GM21786 (cell line): ENCODE data around the gene COPRS.

ENCODE experiments used
- ATAC-seq: cut with Tn5 transposase; IDR thresholded peaks from one replicate; pipeline ENCODE4 v1.9.1; 2021; ENCODE audit not compliant: unreplicated experiment

COPRS gene

DNA sequence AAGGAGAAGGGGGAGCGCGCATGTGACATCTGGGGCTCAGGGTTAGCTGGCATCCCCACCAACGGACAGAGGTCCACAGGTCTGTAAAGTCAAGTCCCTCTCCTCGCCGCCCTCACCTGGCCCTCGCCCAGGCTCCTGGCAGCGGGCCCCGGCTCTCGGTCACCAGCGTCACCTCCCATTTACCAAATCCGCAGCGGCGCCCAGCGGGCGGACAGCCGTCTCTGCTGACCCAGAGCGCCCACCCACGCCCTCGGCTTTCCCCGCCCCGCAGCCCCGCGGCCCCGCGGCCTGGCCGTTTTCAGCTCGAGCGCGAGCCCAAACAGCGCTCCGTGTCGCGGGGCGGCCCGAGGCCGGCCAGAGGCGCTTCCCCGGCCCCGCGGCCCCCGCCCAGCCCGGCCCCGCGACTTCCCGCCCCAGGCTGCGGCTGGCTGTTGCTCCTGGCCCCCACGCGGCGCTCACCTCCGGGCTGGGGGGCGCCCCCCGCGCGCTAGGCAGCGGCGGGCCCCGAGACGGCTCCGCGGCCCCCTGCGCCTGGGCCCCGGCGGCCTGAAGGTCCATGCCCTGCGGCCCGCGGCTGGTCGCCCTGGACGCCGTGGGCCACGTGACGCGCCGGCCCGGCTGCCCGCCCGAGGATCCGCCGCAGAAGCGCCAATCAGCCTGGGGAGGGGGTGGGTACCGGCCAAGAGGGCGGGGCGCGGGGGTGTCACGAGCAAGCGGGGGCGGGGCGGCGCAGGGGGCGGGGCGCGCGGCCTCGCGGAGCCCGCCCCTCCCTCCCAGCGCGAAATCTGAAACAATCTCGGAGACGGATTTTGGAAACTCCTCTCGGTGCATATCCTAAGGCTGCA lies at the start of gene COPRS:
COPRS (minus strand) TSS at position 603 of the 845 bp plus-strand sequence; CDS start at position 558, 45 bp downstream.
- ATAC-seq: no peak

- no peak for ATAC-seq
Observed at GRCh38 chr17:31908386-31908785, 49.3 kb upstream of the COPRS start.

DNA sequence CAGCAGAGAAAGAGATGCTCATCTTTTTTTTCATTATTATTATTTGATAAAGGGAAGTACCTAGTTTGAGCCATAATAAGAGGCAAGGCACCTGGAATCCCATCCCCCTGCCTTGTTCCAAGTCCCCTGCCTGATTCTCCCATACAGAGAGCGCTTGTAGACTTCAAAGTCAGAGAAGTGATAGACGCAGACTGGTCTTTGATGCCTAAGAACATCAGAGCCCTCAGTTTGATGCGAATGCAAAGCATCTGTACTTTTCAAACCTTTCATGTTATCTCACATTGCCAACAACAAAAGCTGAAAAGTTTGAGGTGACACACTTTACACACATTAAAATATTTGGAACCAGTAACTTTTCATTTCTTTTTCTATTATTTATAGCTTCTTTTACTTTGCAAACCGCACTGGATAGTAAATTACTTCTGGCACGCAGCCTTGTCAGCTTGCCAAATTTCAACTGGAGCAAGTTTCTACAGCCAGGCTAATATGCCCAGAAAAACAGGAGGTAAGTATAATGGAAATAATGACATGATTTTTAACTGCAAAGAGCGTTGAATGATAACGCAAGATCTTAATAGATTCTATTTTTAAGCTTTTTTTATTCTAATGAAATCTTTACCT lies 48.4 kb upstream of the COPRS start:
- no peak for ATAC-seq

- ATAC-seq: no peak
Observed at GRCh38 chr17:31903401-31903800, 44.4 kb upstream of the COPRS start.

GRCh38 chr17:31902693-31903092 lies 43.6 kb upstream of the COPRS start:
- ATAC-seq: no peak

GRCh38 chr17:31900877-31901276 lies 41.8 kb upstream of the COPRS start:
- ATAC-seq: no peak

- ATAC-seq: no peak
Observed at GRCh38 chr17:31888124-31888523, 29.1 kb upstream of the COPRS start.

- no peak for ATAC-seq
Observed at GRCh38 chr17:31882571-31882970, 23.5 kb upstream of the COPRS start.

- ATAC-seq: no peak
Observed at GRCh38 chr17:31880311-31880710, 21.3 kb upstream of the COPRS start.

- no peak for ATAC-seq
Observed at GRCh38 chr17:31878703-31879073, 19.6 kb upstream of the COPRS start.

DNA sequence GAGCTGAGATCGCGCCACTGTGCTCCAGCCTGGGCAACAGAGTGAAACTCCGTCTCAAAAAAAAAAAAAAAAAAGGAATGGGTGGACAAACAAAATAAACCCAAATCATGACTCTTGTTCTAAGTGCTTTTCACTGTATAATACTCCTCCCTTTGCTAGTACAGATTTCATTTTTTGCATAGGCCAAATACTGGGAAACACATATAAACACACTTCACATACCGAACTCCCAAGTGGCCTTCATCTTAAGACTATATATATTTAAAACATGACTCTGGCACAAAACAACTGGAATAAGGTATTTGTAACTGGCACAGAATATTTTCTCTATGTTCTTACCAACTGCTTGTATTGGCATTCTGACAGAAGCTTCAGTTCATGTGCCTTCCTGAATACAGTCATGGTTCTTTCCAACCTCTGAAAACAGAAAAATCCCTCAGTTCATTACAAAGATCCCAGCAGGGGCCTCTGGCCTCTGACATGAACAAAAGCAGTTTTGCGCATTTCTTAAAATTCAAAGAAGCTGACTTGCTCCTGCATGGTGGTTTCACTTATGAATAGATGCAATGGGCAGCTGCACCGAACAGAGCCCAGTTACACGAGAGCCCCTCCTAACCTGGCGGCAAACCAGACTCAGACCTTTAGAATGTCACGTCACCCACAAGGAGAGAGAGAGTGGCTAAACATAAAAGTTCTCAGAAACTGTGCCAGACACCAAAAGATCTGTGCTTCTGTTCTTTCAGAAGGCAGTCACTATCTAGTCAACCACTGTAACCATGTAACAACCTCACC lies 19.1 kb upstream of the COPRS start:
- no peak for ATAC-seq

DNA sequence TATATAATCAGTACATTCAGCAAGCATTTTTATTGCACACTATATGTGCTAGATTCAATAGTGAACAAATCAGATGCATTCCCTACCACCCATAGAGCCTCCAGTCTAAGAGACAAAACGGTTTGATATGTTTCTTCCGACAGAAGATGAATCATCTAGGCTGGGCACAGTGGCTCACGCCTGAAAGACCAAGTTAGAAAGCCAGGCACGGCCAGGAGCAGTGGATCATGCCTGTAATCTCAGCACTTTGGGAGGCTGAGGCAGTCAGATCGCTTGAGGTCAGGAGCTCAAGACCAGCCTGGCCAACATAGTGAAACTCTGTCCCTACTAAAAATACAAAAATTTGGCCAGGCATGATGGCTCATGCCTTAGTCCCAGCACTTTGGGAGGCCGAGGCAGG lies 18.3 kb upstream of the COPRS start:
- no peak for ATAC-seq

- no peak for ATAC-seq
Observed at GRCh38 chr17:31875081-31875480, 16.0 kb upstream of the COPRS start.

DNA sequence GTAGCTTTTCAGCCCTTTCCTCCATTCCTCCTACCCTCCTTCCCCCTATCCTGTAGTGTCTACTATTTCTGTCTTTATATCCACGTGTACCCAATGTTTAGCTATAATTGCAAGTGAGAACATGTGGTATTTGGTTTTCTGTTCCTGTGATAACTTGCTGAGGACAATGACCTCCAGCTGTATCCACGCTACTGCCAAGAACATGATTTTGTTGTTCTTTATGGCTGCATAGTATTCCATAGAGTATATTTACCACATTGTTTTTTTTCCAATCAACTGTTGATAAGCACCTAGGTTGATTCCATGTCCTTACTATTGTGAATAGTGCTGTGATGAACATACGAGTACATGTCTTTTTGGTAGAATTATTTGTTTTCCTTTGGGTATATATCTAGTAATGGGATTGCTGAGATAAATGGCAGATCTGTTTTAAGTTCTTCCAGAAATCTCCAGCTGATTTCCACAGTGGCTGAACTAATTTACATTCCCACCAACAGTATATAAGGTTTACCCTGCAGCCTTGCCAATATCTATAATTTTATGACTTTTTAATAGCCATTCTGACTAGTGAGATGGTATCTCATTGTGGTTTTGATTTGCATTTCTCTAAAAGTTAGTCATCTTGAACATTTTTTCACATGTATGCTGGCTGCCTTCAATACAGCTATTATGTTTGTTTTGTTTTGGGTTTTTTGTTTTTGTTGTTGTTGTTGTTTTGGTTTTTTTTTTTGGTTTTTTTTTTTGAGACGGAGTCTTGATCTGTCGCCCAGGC lies 10.9 kb upstream of the COPRS start:
- ATAC-seq: no peak

DNA sequence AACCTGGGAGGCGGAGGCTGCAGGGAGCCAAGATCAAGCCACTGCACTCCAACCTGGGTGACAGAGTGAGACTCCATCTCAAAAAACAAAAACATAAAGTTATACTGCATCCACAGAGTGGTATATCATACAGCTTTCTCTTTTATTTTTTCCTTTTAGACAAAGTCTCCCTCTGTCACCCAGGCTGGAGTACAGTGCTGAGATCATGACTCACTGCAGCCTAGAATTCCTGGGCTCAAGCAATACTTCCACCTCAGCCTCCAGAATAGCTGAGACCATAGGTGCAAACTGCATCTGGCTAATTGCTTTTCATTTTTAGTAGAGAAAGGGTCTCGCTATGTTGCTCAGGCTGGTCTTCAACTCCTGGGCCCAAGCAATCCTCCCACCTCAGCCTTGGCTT lies 10.0 kb upstream of the COPRS start:
- ATAC-seq: no peak

GRCh38 chr17:31859487-31860008 lies 504 bp upstream of the COPRS start:
- no peak for ATAC-seq

DNA sequence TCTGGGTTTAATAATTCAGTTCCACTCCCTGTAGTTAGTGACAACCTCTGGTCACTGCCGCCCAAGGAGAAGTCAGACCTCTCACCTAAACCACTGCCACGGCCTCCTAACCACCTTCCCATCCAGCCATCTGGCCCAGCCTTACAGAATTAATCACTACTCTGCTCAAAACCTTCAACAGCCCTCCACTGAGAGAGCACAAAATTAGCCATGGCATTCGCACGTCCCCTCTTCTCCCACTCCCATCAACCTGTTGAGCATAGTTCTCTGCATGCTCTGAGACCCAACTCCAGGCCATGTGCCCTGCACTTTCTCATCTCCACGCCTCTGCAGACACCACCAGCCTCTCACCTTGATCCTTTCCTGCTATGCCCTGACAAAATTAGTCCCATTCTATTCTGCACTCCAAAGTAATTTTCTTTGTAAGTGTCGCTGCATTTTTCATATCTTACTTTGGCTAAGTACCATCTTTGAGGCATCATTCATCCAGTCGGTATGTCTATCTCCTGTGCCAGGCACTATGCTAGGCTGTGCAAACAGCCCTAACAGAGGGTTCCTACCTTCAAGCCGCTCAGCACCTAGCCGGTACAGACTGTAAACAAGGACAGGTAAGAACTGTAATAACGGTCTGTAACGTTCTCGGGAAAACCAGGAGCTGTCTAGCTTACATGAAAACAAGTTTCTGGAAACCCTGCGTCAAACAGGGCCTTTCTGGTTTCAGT lies 963 bp downstream of the COPRS start:
- no peak for ATAC-seq

DNA sequence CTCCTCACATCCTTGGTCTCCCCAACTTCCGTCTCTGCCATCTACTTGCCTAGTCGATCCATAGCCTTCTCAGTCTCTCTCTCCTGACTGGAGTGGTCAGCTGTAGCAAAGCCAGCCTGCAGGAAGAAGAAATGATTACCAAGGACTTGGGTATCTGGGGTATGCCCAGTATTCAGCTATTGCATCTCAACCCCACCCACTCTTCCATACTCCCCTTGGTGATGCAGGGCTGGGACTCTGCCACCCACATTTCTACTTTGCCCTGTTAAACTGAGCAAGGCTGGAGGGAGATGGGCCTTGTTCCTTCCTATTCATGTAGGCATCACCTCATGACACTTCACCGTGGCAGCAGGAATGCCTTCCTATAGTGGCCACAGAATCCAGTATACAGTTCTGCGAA lies 2.3 kb downstream of the COPRS start:
- ATAC-seq: no peak

DNA sequence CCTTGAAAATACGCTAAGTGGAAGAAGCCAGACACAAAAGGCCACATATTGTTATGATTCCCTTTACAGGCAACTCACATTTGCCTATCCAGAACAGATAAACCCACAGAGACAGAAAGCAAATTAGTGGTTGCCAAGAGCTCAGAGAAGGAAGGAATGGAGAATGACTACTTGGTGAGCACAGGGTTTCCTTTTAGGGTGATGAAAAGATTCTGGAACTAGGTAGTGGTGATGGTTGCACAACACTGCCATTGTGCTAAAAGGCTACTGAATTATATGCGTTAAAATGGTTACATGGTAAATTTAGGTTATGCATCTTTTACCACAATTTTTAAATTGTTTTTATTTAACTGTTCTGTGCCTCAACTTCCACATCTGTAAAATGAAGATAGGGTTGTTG lies 4.4 kb downstream of the COPRS start:
- ATAC-seq: no peak

DNA sequence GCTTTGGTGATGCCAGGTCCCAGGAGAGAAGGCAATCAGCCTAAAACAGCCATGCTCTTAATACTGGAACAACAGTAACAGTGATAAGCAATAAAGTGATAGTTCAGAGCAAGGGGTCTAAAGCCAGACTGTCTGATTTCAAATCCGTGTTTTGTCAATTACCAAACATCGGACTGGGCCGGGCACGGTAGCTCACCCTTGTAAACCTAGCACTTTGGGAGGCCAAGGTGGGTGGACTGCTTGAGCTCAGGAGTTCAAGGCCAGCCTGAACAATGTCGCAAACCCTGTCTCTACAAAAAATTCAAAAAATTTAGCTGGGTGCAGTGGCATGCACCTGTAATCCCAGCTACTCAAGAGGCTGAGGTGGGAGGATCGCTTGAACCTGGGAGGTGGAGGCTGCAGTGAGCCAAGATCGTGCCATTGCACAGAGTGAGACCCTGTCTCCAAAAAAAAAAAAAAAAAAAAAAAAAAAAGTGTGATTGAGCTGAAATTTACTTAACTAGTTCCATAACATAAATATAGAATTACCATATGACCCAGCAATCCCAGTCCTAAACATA lies 5.1 kb downstream of the COPRS start:
- ATAC-seq: no peak
